Hematopoietic multipotent progenitor cell treated with erythropoietin and hydrocortisone succinate and interleukin-3 and kit ligand, for 15 days (in vitro differentiated cells): Measurements from ENCODE around the gene MFAP1.

Experiments used
- DNase-seq: peaks from one replicate; pipeline ENCODE4 v3.0.0-alpha.2; 2015; ENCODE audit warnings: low spot score

MFAP1 gene

GRCh38 chr15:43776101-43776717, 48.3 kb downstream of the MFAP1 start:
- no peak for DNase-seq

GRCh38 chr15:43775411-43775965, 49.0 kb downstream of the MFAP1 start:
- DNase-seq: peak; percentile 22

- DNase-seq: no peak
These were observed 50.4 kb downstream of the MFAP1 start for GRCh38 chr15:43774062-43774461.

- no peak for DNase-seq
These were observed 51.9 kb downstream of the MFAP1 start for GRCh38 chr15:43772624-43773023.

- DNase-seq: peak; percentile 27
These were observed 52.7 kb downstream of the MFAP1 start for GRCh38 chr15:43771816-43772215.

- DNase-seq: peak; percentile 78
These were observed 54.8 kb downstream of the MFAP1 start for GRCh38 chr15:43769584-43770228.

- no peak for DNase-seq
These were observed 60.6 kb downstream of the MFAP1 start for GRCh38 chr15:43763819-43764446.

- DNase-seq: no peak
These were observed 61.7 kb downstream of the MFAP1 start for GRCh38 chr15:43762824-43763223.
